Cerebellar cortex (tissue), 1 donor: Measurements from ENCODE around the gene PITPNC1.

Experiments used
- DNase-seq: peaks from one replicate; pipeline ENCODE4 v3.0.0-alpha.2; 2015; ENCODE audit warnings: low spot score

PITPNC1 gene

GRCh38 chr17:67434061-67434525 is 57.0 kb downstream of the PITPNC1 start:
- no peak for DNase-seq

DNA sequence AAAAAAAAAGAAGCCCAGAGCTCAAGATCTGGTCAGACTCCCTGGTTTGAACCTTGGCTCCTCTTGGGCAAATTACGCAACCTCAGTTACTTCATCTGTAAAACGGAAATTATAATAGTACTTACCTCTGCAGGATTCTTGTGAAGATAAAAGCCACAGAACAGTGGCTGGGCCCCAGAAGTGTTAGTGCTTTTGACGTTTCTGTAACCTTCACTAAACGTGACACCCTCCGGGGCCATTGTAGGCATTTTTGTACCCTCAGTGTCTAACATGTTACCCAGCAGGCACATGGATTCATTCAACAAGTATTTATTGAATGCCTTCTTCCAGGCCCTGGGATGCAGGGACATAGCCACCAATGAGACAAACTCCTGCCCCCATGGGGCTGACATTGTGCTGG is 58.0 kb downstream of the PITPNC1 start:
- no peak for DNase-seq

- no peak for DNase-seq
Observed at GRCh38 chr17:67435786-67436185, 58.7 kb downstream of the PITPNC1 start.

DNA sequence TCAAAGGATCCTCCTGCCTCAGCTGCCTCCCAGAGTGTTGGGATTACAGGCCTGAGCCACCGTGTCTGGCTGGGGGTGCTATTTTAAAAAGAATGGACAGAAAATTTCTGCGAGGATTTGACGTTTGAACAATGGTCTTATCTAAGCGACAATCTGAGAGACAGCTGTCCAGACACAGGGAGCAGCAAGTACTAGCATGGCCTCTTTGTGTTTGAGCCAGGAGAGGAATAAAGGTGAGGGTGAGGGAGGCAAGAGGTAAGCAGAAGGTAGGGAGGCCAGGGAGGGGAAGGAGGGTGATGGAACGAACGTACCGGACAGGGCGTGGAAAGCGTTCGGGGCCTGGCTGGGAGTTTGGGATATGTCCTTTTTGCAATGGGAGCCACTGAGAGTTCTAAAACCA is 59.2 kb downstream of the PITPNC1 start:
- DNase-seq = no peak

- no peak for DNase-seq
Observed at GRCh38 chr17:67438667-67439066, 61.6 kb downstream of the PITPNC1 start.

DNA sequence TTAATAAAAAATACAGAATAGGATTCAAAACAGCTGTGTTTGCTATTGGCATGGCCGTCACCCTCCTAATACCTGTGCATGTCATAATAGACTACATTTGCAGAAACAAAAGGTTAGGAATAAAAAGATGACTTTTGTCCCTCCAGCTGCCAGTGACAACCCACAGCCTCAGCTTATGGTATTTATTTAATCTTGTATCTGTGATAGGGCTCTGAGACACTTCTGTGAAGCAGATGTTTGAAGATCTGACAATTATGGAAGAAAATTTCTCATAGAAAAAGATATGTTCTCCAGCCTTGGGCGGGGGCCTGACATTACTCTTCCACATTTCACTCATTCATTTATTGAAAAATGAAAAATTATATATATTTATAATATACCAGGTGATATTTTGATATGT is 62.2 kb downstream of the PITPNC1 start:
- DNase-seq = no peak

GRCh38 chr17:67440277-67441051 is 63.4 kb downstream of the PITPNC1 start:
- DNase-seq = no peak

DNA sequence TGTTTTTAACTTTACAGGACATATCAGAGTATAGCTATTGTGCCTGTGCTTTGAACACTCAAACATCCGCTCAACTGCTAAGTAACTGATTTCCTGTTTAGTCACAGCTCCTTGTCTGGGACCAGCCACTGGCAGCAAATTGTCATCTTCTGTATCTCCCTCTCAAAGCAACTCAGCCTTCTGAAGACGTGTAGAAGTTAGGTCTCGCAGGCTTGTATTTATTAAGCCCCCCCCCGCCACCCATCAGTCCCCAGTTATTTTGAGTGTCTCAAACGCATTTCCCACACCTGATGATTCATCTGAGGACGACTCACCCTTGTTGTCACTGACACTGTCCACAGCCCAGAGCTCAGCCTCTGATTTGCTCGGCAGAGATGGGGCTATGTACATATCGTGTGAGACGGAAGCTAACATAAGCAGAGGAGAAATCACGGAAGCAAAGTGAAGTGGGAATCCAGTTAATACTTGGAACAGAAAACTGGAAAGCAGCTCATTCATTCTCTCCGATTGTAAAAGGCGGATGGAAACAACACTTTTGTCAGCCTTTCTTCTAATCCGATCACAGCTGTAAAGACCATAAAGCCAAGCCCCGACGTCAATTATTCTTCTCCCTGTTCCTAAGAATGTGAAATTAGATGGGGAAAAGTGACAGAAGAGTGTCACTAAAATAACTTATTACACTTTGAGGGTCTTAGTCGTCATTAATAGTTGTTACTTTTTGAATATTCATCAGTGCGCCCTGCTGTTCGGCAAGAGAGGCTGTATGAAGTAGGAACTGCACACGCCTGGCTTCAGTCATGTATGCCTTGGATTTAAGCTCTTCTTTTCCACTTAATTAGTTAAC is 64.2 kb downstream of the PITPNC1 start:
- no peak for DNase-seq

DNA sequence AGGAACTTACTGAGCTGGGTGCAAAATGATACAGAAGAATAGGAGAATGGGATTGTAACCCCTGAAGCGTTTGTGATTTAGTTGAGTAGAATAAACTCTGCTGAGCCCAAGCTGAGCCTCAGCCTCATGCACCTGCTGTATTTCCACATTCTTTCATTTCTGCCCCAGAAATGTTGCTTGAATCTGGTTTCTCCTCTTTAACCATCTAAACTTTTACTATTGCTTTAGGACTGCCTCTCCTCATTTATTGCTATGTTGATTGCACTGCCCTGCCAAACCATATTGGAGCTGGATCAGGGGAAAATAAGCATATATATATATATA is 64.8 kb downstream of the PITPNC1 start:
- DNase-seq = no peak

GRCh38 chr17:67442787-67443624 is 65.9 kb downstream of the PITPNC1 start:
- no peak for DNase-seq

- DNase-seq = no peak
Observed at GRCh38 chr17:67443931-67444595, 67.0 kb downstream of the PITPNC1 start.

DNA sequence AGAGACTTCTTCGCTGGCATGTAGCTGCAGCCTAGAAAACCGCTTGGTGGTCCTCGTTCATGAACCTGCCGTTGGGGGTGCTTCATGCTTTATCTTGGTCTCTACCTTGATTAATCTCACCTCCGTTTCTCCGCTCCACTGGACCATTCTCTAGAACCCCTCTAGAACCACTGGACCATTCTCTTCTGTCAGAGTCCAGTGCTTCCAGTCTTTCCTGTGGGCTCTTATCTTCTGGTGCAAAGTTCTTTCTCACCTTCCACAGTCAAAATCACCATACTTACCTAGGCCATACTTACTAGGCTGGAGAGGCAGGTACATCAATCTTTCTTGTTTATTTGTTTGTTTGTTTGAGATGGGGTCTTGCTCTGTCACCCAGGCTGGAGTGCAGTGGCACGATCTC is 71.4 kb downstream of the PITPNC1 start:
- no peak for DNase-seq

- DNase-seq = no peak
Observed at GRCh38 chr17:67449065-67449464, 72.0 kb downstream of the PITPNC1 start.

GRCh38 chr17:67449845-67450755 is 73.0 kb downstream of the PITPNC1 start:
- DNase-seq = no peak

DNA sequence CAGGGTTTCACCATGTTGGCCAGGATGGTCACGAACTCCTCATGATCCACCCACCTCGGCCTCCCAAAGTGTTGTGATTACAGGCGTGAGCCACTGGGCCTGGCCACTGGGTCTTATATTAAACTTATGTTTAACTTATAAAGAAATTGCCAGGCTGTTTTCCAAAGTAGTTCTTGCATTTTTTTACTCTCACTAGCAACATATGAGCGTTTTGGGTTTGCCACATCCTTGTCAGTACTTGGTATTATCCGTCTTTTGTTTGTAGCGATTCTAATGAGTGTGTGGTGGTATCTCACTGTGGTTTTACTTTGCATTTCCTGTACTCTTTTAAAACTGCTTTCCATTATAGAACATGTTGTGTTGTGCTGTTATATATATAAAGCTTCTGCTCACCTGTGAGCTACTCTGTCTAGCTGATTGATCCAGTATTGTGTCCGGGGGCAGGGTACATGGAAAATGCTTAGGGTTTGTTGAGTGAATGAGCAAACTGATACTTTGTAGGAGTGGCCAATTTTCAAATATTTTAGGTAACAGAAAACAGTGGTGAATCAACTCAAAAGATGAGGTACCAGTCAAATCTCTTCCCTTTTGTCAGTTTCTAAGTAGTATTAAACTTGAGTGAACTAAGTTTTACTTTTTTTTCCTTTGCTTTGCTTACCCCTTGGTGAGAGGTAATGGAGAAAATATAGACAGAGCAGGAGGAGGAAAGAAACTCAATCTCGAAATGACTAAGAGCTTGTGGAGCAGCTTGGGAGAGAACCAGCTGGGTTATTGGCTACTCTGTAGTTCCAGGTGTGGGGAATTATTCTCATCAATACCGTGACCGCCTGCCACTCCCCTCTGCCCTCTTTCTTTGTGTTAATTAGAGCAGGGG is 75.8 kb downstream of the PITPNC1 start:
- DNase-seq = no peak

GRCh38 chr17:67456103-67456502 is 79.0 kb downstream of the PITPNC1 start:
- no peak for DNase-seq

GRCh38 chr17:67456889-67457288 is 79.8 kb downstream of the PITPNC1 start:
- no peak for DNase-seq

GRCh38 chr17:67458203-67458602 is 81.1 kb downstream of the PITPNC1 start:
- DNase-seq = no peak

- no peak for DNase-seq
Observed at GRCh38 chr17:67459985-67460384, 82.9 kb downstream of the PITPNC1 start.
